Measurements from ENCODE around the gene EXOC3. TPM values are rescaled to one million over a fixed set of nuclear protein-coding genes. Genes with fewer than 3 reads are reported as not detected.

Gene EXOC3
- total and polyA plus RNA-seq, 7 donors = 18.6 to 68.7 (median 48.2) TPM

GRCh38 chr5:469752-470483 lies 26.9 kb downstream of the EXOC3 start:
- Histone ChIP-seq H3K9me3 (no peaks in the 10 kb centered on the region), H3K4me1 (peaks cover 0 to 25% (median 19%) of the 10 kb centered on the region in 4 donors), H3K27ac (no peak overlapping the region), H3K27me3 (peaks cover 2 to 3% (median 3%) of the 10 kb centered on the region in 3 donors), H3K4me3 (no peak overlapping the region), H3K36me3 (peaks cover 0 to 27% (median 14%) of the 10 kb centered on the region in 4 donors)
- WGBS, 2 donors = 94% methylated on average over 19 of the region's 19 CpGs
- intact Hi-C loops (cut with DNase I) = loop anchor here (10.0 kb wide), 1 partner anchor 145 kb away; the partner anchor contains the start of gene CEP72
- DNase-seq = peak; percentile 61
- TF ChIP-seq, protein P1, sequence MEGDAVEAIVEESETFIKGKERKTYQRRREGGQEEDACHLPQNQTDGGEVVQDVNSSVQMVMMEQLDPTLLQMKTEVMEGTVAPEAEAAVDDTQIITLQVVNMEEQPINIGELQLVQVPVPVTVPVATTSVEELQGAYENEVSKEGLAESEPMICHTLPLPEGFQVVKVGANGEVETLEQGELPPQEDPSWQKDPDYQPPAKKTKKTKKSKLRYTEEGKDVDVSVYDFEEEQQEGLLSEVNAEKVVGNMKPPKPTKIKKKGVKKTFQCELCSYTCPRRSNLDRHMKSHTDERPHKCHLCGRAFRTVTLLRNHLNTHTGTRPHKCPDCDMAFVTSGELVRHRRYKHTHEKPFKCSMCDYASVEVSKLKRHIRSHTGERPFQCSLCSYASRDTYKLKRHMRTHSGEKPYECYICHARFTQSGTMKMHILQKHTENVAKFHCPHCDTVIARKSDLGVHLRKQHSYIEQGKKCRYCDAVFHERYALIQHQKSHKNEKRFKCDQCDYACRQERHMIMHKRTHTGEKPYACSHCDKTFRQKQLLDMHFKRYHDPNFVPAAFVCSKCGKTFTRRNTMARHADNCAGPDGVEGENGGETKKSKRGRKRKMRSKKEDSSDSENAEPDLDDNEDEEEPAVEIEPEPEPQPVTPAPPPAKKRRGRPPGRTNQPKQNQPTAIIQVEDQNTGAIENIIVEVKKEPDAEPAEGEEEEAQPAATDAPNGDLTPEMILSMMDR (IDR thresholded peaks at IDR 0.05) = no peak
- TF ChIP-seq POLR2A (IDR thresholded peaks at IDR 0.05) = no peak
- no peak for TF ChIP-seq POLR2AphosphoS5 (IDR thresholded peaks at IDR 0.05)
- TF ChIP-seq EP300 (IDR thresholded peaks at IDR 0.05) = no peak

DNA sequence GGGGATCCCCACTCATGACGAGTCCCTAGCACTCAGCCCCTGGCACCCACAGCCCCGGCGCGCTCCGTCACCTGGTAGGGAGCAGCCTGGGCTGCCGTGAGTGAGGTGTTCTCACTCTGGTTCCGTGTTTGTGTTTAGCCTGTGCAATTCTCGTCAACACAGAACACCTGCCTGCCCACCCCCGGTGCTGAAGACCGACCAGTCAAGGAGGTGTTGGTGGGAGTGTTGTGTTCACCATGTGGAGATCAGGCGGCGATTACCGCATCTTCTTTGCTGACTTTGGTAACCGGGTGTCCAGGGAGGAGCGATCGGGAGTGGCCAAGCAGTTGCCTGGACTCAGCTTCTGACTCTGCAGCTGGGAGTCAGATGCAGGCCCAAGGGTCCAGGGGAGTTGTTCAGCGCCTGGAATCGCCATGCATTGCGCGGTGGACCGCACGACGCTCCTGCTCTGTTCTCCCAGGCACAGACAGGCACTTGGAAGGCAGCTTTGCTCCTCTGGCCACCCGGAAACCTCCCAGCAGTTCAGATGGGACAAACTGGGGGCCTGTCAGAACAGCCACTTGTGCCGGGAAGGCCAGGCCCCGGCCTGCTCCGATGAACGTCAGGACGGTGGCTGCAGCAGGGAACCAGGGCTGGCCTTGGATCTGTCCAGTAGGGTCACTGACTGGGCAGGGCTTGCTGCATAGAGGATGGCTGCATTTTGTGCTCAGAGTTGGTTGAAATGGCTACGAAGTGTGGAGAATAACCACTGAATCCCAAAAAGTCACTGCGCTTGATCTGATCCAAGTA lies 28.2 kb downstream of the EXOC3 start:
- Histone ChIP-seq H3K27me3 (peaks cover 15% of the 10 kb centered on the region in 3 donors), H3K36me3 (peaks cover 0 to 15% (median 5%) of the 10 kb centered on the region in 4 donors), H3K4me1 (peaks cover 0 to 31% (median 23%) of the 10 kb centered on the region in 4 donors), H3K9me3 (no peaks in the 10 kb centered on the region), H3K27ac (no peak overlapping the region), H3K4me3 (no peak overlapping the region)
- peak; percentile 63 for DNase-seq
- no peak for TF ChIP-seq POLR2A (IDR thresholded peaks at IDR 0.05)
- TF ChIP-seq POLR2AphosphoS5 (IDR thresholded peaks at IDR 0.05) = no peak
- TF ChIP-seq, protein P1 (IDR thresholded peaks at IDR 0.05) = no peak
- TF ChIP-seq EP300 (IDR thresholded peaks at IDR 0.05) = no peak
- intact Hi-C loops (cut with DNase I) = loop anchor here (10.0 kb wide), 1 partner anchor 144 kb away; the partner anchor contains the start of gene CEP72
- WGBS, 2 donors = 92% methylated on average over 31 of the region's 31 CpGs

DNA sequence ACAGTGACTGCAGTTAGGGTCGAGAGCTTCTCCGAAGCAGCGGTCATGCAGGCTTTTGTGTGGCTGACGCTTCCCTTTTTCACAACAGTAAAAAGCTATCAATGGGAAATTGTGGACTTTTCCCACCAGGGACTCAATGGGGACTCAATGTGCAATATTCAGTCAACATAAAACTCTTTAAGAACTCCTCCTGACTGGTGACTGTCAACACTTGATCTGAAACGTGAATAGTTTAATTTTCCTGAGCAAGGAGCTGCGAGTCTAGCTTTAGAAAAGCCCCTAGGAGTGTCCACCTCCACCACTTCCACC lies 28.7 kb downstream of the EXOC3 start:
- TF ChIP-seq POLR2A (IDR thresholded peaks at IDR 0.05) (no peak), POLR2AphosphoS5 (IDR thresholded peaks at IDR 0.05) (no peak), EP300 (IDR thresholded peaks at IDR 0.05) (no peak)
- TF ChIP-seq, protein P1 (IDR thresholded peaks at IDR 0.05) = no peak
- intact Hi-C loops (cut with DNase I) = loop anchor here (1.0 to 10.0 kb wide), 2 partner anchors 28 to 143 kb away; partner anchors contain the start of genes CEP72 and EXOC3

GRCh38 chr5:472076-472655 lies 29.2 kb downstream of the EXOC3 start:
- intact Hi-C loops (cut with DNase I) = loop anchor here (1.0 to 10.0 kb wide), 2 partner anchors 29 to 143 kb away; partner anchors contain the start of genes CEP72 and EXOC3
- Histone ChIP-seq H3K4me1 (peaks cover 0 to 31% (median 23%) of the 10 kb centered on the region in 4 donors), H3K27ac (peak overlapping the region; percentile 70 to 81 (median 76)), H3K4me3 (peak overlapping the region; percentile 47 to 99 (median 88)), H3K36me3 (peaks cover 0 to 5% (median under 1%) of the 10 kb centered on the region in 4 donors), H3K9me3 (no peaks in the 10 kb centered on the region), H3K27me3 (peaks cover 19 to 25% (median 23%) of the 10 kb centered on the region in 3 donors)
- WGBS, 2 donors = 5 to 17% methylated on average over 30 of the region's 30 CpGs
- peak; percentile 74 for DNase-seq
- no peak for TF ChIP-seq POLR2AphosphoS5 (IDR thresholded peaks at IDR 0.05)
- no peak for TF ChIP-seq POLR2A (IDR thresholded peaks at IDR 0.05)
- TF ChIP-seq, protein P1 (IDR thresholded peaks at IDR 0.05) = no peak
- TF ChIP-seq EP300 (IDR thresholded peaks at IDR 0.05) = no peak

More for the DNA sequence above, 28.7 kb downstream of the EXOC3 start:
- 73 to 81% methylated on average over 6 of the region's 6 CpGs for WGBS, 2 donors
- no peaks in the 10 kb centered on the region for H3K9me3 ChIP-seq
- peaks cover 0 to 9% (median 2%) of the 10 kb centered on the region in 4 donors for H3K36me3 ChIP-seq
- peaks cover 0 to 31% (median 23%) of the 10 kb centered on the region in 4 donors for H3K4me1 ChIP-seq
- H3K4me3 ChIP-seq = peak overlapping the region in 3 of 4 donors; percentile 47 to 99 (median 84)
- peaks cover 19 to 21% (median 19%) of the 10 kb centered on the region in 3 donors for H3K27me3 ChIP-seq
- H3K27ac ChIP-seq = peak overlapping the region in 1 of 4 donors; percentile 72
- DNase-seq = no peak

All from sigmoid colon (tissue), 7 donors.